Measurements from ENCODE around the gene KRT4.

DNA sequence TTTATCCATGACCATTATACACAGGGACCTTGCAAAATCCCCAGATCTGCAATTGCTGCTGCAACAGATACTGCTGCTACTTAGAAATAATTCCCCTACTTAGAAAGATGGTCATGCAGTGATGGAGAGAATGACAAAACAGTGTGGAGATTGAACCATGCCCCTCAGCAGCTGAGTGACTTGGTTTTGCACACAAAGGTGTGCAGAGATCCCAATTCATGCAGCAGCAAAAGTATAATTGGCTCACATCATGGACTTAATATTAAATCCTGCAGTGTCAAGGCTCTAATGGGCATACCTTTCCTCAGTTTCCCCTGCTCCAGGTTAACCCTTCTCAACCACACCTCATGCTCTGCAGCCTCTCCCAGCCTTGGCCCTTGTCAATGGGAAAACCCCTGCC, 37.9 kb upstream of the KRT4 start:
- TF ChIP-seq, protein P1, sequence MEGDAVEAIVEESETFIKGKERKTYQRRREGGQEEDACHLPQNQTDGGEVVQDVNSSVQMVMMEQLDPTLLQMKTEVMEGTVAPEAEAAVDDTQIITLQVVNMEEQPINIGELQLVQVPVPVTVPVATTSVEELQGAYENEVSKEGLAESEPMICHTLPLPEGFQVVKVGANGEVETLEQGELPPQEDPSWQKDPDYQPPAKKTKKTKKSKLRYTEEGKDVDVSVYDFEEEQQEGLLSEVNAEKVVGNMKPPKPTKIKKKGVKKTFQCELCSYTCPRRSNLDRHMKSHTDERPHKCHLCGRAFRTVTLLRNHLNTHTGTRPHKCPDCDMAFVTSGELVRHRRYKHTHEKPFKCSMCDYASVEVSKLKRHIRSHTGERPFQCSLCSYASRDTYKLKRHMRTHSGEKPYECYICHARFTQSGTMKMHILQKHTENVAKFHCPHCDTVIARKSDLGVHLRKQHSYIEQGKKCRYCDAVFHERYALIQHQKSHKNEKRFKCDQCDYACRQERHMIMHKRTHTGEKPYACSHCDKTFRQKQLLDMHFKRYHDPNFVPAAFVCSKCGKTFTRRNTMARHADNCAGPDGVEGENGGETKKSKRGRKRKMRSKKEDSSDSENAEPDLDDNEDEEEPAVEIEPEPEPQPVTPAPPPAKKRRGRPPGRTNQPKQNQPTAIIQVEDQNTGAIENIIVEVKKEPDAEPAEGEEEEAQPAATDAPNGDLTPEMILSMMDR (IDR thresholded peaks at IDR 0.05), result no peak
- TF ChIP-seq POLR2A (IDR thresholded peaks at IDR 0.05), result no peak
- TF ChIP-seq EP300 (IDR thresholded peaks at IDR 0.05), result no peak

All from tibial nerve (tissue), 4 donors.